Neural cell (in vitro differentiated cells): ENCODE measurements around the gene TMCO1.

Experiments used
- CTCF ChIP-seq: fragments of 450-650 bp; IDR thresholded peaks from 2 replicates; pipeline ENCODE4 v1.5.1; 2014; ENCODE audit warnings: antibody characterized with exemption, mild to moderate bottlenecking, moderate library complexity; ENCODE audit not compliant: poor library complexity, severe bottlenecking
- EZH2 ChIP-seq: fragments of 200-600, 300-800 bp; shearing (Covaris generic), sonication (generic); IDR thresholded peaks from 2 replicates; pipeline ENCODE4 v1.6.1; 2014; ENCODE audit warnings: antibody characterized with exemption, low read length, borderline replicate concordance, mild to moderate bottlenecking; ENCODE audit not compliant: insufficient read depth, poor library complexity, severe bottlenecking
- MXI1 ChIP-seq: fragments of 450-650 bp; conservative IDR thresholded peaks from 2 replicates; pipeline ENCODE4 v1.6.1; 2014; ENCODE audit warnings: antibody characterized with exemption, mild to moderate bottlenecking; ENCODE audit not compliant: poor library complexity, severe bottlenecking
- POLR2AphosphoS5 ChIP-seq: IDR thresholded peaks from 2 replicates; pipeline ENCODE4 v1.6.1; 2012

- TF ChIP-seq POLR2AphosphoS5 (no peak), CTCF (no peak), EZH2 (no peak), MXI1 (no peak)
Measured at GRCh38 chr1:165815725-165816124, 47.1 kb upstream of the TMCO1 start.
